ENCODE results near the gene ERGIC1.

DNA sequence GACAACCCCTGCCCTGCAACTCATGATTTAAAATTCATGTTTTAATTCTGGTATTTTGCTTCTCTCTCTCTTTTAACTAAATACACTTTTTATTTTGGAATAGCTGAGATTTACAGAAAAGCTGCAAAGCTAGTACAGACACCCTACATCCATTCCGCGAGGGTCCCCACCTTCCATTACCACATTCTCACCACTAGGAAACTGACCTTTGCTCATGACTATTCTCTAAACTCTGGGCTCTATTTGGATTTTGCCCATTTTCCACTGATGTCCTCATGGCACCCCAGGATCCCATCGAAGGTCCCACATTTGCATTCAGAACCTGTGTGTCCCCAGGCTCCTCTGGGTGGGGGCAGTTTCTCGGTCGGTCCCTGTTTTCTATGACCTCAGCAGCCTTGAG, 11.5 kb downstream of the ERGIC1 start:
- TF ChIP-seq POLR2AphosphoS5 (IDR thresholded peaks at IDR 0.05) (no peak), EP300 (conservative IDR thresholded peaks at IDR 0.05; ENCODE audit: poor library complexity, severe bottlenecking) (no peak), EZH2 (IDR thresholded peaks at IDR 0.05; ENCODE audit: borderline replicate concordance, insufficient read depth, low read length, poor library complexity, severe bottlenecking) (no peak), SMC3 (conservative IDR thresholded peaks at IDR 0.05; ENCODE audit: poor library complexity) (no peak), RAD21 (conservative IDR thresholded peaks at IDR 0.05) (no peak), TAF1 (IDR thresholded peaks at IDR 0.05; ENCODE audit: low read depth) (no peak)
- TF ChIP-seq, protein P1, sequence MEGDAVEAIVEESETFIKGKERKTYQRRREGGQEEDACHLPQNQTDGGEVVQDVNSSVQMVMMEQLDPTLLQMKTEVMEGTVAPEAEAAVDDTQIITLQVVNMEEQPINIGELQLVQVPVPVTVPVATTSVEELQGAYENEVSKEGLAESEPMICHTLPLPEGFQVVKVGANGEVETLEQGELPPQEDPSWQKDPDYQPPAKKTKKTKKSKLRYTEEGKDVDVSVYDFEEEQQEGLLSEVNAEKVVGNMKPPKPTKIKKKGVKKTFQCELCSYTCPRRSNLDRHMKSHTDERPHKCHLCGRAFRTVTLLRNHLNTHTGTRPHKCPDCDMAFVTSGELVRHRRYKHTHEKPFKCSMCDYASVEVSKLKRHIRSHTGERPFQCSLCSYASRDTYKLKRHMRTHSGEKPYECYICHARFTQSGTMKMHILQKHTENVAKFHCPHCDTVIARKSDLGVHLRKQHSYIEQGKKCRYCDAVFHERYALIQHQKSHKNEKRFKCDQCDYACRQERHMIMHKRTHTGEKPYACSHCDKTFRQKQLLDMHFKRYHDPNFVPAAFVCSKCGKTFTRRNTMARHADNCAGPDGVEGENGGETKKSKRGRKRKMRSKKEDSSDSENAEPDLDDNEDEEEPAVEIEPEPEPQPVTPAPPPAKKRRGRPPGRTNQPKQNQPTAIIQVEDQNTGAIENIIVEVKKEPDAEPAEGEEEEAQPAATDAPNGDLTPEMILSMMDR (IDR thresholded peaks at IDR 0.05; ENCODE audit: poor library complexity, severe bottlenecking) = no peak
- TF ChIP-seq, protein P2, sequence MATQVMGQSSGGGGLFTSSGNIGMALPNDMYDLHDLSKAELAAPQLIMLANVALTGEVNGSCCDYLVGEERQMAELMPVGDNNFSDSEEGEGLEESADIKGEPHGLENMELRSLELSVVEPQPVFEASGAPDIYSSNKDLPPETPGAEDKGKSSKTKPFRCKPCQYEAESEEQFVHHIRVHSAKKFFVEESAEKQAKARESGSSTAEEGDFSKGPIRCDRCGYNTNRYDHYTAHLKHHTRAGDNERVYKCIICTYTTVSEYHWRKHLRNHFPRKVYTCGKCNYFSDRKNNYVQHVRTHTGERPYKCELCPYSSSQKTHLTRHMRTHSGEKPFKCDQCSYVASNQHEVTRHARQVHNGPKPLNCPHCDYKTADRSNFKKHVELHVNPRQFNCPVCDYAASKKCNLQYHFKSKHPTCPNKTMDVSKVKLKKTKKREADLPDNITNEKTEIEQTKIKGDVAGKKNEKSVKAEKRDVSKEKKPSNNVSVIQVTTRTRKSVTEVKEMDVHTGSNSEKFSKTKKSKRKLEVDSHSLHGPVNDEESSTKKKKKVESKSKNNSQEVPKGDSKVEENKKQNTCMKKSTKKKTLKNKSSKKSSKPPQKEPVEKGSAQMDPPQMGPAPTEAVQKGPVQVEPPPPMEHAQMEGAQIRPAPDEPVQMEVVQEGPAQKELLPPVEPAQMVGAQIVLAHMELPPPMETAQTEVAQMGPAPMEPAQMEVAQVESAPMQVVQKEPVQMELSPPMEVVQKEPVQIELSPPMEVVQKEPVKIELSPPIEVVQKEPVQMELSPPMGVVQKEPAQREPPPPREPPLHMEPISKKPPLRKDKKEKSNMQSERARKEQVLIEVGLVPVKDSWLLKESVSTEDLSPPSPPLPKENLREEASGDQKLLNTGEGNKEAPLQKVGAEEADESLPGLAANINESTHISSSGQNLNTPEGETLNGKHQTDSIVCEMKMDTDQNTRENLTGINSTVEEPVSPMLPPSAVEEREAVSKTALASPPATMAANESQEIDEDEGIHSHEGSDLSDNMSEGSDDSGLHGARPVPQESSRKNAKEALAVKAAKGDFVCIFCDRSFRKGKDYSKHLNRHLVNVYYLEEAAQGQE (IDR thresholded peaks at IDR 0.05; ENCODE audit: borderline replicate concordance) = no peak
